ENCODE measurements around the gene GYS2.
A peak's percentile ranks its signal among the peaks of the same experiment; 100 is the strongest.

The GYS2 gene

GRCh38 chr12:21527451-21528180, 77.0 kb downstream of the GYS2 start:
- DNase-seq: peak; percentile 79
- CTCF ChIA-PET: no interaction called here
- Mint-ChIP-seq H3K27me3 (peaks cover 50% of the 10 kb centered on the region), H3K9me3 (no peaks in the 10 kb centered on the region), H3K4me3 (peak overlapping the region; percentile 70), H3K4me1 (peaks cover 6% of the 10 kb centered on the region), H3K27ac (no peak overlapping the region), H3K36me3 (no peaks in the 10 kb centered on the region)

DNA sequence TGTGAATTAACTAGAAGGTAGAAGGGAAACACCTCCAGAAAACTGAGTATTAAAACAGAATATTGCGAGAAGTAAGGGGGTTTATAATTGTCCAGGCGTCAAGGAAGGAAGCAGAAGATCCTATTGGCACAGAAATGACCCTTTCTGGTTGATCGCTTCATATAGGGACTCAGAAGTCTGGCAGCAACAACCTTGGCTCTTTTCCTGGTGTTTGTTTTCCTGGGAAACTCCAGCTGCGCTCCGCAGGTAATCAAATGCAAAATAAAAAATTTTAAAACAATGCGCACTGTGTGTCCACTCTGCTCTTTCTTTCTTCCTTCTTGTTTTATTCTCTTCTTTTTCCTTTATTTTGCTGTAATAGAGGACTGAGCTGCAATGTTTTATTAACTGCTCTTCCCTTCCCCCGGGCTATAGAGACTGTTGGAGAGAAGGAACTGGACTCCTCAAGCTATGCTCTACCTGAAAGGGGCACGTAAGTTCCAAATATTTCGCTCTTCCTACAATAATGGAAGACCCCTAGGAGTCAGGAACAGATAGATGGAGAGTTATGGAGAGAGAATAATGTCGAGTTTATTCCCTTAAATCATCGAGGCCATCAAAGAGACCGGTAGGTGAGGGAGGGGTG, 77.8 kb downstream of the GYS2 start:
- CTCF ChIA-PET: no interaction called here
- Mint-ChIP-seq H3K36me3 (no peaks in the 10 kb centered on the region), H3K9me3 (no peaks in the 10 kb centered on the region), H3K4me1 (peaks cover 6% of the 10 kb centered on the region), H3K27me3 (peaks cover 50% of the 10 kb centered on the region), H3K27ac (no peak overlapping the region), H3K4me3 (peak overlapping the region; percentile 70)
- DNase-seq: no peak

- no peak for DNase-seq
- CTCF ChIA-PET: no interaction called here
- Mint-ChIP-seq H3K27ac (no peak within 1 kb of the TSS), H3K4me3 (peak within 1 kb of the TSS; percentile 70), H3K36me3 (no peaks in the 10 kb centered on the region), H3K9me3 (no peaks in the 10 kb centered on the region), H3K27me3 (peaks cover 44% of the 10 kb centered on the region), H3K4me1 (peaks cover 6% of the 10 kb centered on the region)
These were observed 78.6 kb downstream of the GYS2 start, which contains the start of gene SPX for GRCh38 chr12:21526053-21526452. SPX (plus strand) TSS chr12:21526296; CDS start chr12:21526473, 177 bp downstream.

DNA sequence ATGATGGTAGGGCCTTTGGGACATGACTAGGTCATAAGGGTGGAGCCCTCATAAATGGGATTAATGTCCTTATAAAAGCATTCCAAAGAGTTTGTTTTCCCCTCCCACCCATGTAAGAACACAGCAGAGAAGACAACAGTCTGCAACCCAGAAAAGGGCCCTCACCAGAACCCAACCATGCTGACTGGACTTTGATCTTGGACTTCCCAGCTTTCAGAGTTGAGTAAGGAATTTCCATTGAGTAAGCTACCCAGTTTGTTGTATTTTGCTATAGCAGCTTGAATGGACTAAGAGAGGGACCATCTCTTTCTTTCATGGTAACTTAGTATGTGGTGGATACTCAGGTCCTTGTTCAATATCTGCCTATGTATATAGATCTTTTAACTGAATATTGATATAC, 81.5 kb downstream of the GYS2 start:
- peaks cover 4% of the 10 kb centered on the region for H3K4me1 Mint-ChIP-seq
- H3K36me3 Mint-ChIP-seq: peaks cover 8% of the 10 kb centered on the region
- CTCF ChIA-PET: no interaction called here
- peaks cover 30% of the 10 kb centered on the region for H3K27me3 Mint-ChIP-seq
- DNase-seq: no peak
- H3K9me3 Mint-ChIP-seq: no peaks in the 10 kb centered on the region
- no peak overlapping the region for H3K4me3 Mint-ChIP-seq
- H3K27ac Mint-ChIP-seq: no peak overlapping the region

DNA sequence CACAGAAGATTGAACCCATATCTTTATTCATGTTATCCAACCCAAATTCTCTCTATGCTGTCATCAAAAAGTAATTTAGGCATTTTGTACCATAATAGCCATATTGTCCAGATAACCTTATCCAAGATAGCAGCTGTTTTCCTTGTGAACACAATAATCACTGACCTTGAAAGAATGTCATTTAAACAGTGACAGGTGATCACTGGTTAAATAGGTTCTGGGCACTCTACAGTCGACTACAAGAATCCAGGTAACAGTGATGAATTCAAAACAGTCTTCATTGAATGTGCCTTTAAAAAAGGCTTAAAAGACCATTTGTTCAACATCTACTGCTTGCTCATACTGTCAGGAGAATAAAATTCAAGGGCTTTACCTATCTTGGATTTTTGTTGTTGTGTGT, 83.1 kb downstream of the GYS2 start:
- CTCF ChIA-PET: no interaction called here
- no peaks in the 10 kb centered on the region for H3K4me1 Mint-ChIP-seq

GRCh38 chr12:21518451-21518850, 86.2 kb downstream of the GYS2 start:
- DNase-seq: no peak
- no peak overlapping the region for H3K4me3 Mint-ChIP-seq
- no peak overlapping the region for H3K27ac Mint-ChIP-seq
- no peaks in the 10 kb centered on the region for H3K4me1 Mint-ChIP-seq
- CTCF ChIA-PET: no interaction called here
- no peaks in the 10 kb centered on the region for H3K9me3 Mint-ChIP-seq
- H3K36me3 Mint-ChIP-seq: peaks cover 33% of the 10 kb centered on the region
- H3K27me3 Mint-ChIP-seq: no peaks in the 10 kb centered on the region

More for the DNA sequence above, 83.1 kb downstream of the GYS2 start:
- H3K27me3 Mint-ChIP-seq: peaks cover 13% of the 10 kb centered on the region
- no peak for DNase-seq
- H3K36me3 Mint-ChIP-seq: peaks cover 14% of the 10 kb centered on the region
- no peaks in the 10 kb centered on the region for H3K9me3 Mint-ChIP-seq
- no peak overlapping the region for H3K27ac Mint-ChIP-seq
- no peak overlapping the region for H3K4me3 Mint-ChIP-seq

DNA sequence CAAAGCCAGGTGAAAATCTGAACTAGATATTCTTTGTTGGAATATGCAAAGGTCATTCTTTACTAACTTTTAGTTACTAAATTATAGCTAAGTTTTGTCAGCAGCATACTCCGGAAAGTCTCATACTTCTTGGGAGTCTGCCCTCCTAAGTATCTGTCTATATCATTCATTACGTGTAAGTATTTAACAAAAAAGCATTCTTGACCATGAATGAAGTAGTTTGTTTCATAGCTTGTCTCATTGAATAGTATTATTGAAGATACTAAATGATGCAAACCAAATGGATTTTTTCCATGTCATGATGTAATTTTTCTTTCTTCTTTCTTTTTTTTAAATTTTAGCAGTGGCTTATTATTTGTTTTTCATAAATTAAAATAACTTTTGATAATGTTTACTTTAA, 88.4 kb downstream of the GYS2 start:
- no peak for DNase-seq
- Mint-ChIP-seq H3K36me3 (peaks cover 51% of the 10 kb centered on the region), H3K4me3 (no peak overlapping the region), H3K9me3 (no peaks in the 10 kb centered on the region), H3K4me1 (peaks cover 2% of the 10 kb centered on the region), H3K27me3 (no peaks in the 10 kb centered on the region), H3K27ac (no peak overlapping the region)
- CTCF ChIA-PET: interaction anchor here (1.7 kb wide), 1 partner anchor 15 kb away, joined by 3 read pairs; the partner anchor contains the start of genes GOLT1B and RECQL

GRCh38 chr12:21509768-21510167, 94.9 kb downstream of the GYS2 start:
- peaks cover 39% of the 10 kb centered on the region for H3K4me1 Mint-ChIP-seq
- H3K9me3 Mint-ChIP-seq: no peaks in the 10 kb centered on the region
- H3K27me3 Mint-ChIP-seq: no peaks in the 10 kb centered on the region
- DNase-seq: peak; percentile 57
- peak overlapping the region; percentile 92 for H3K27ac Mint-ChIP-seq
- peak overlapping the region; percentile 63 for H3K4me3 Mint-ChIP-seq
- CTCF ChIA-PET: interaction anchor here (0.6 to 0.7 kb wide), 2 partner anchors 23 to 554 kb away, joined by 3 read pairs; no protein-coding TSS in a partner anchor
- peaks cover 56% of the 10 kb centered on the region for H3K36me3 Mint-ChIP-seq

- H3K27me3 Mint-ChIP-seq: no peaks in the 10 kb centered on the region
- H3K36me3 Mint-ChIP-seq: peaks cover 45% of the 10 kb centered on the region
- H3K9me3 Mint-ChIP-seq: no peaks in the 10 kb centered on the region
- no peak for DNase-seq
- H3K4me3 Mint-ChIP-seq: no peak overlapping the region
- no peak overlapping the region for H3K27ac Mint-ChIP-seq
- H3K4me1 Mint-ChIP-seq: peaks cover 58% of the 10 kb centered on the region
- CTCF ChIA-PET: no interaction called here
These were observed 96.8 kb downstream of the GYS2 start for GRCh38 chr12:21507849-21508248.

GRCh38 chr12:21505888-21506287, 98.8 kb downstream of the GYS2 start:
- Mint-ChIP-seq H3K9me3 (no peaks in the 10 kb centered on the region), H3K27ac (no peak overlapping the region), H3K36me3 (peaks cover 31% of the 10 kb centered on the region), H3K4me1 (peaks cover 61% of the 10 kb centered on the region), H3K4me3 (no peak overlapping the region), H3K27me3 (no peaks in the 10 kb centered on the region)
- CTCF ChIA-PET: no interaction called here
- no peak for DNase-seq

DNA sequence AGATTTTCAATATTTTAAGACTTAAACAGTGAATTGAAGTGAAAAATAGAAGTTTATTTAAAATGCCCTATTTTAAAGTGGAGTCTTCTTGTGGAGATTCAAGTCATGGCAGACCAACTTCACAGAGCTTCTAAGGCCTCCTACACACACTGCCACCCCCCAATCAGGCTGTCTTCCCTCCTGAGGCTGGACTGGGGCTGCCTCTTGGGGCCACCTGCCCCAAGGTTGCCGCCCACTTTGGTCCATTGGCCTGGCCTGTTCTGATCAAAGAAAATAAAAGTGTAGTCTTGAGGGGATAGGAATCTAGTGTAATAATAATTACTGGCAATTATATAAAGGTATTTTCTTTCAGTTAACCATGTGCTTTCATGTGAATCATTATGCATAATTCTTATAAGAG, 101.8 kb downstream of the GYS2 start:
- Mint-ChIP-seq H3K4me1 (peaks cover 35% of the 10 kb centered on the region), H3K36me3 (peaks cover 23% of the 10 kb centered on the region), H3K27ac (no peak overlapping the region), H3K4me3 (no peak overlapping the region), H3K27me3 (no peaks in the 10 kb centered on the region), H3K9me3 (no peaks in the 10 kb centered on the region)
- DNase-seq: no peak
- CTCF ChIA-PET: no interaction called here

DNA sequence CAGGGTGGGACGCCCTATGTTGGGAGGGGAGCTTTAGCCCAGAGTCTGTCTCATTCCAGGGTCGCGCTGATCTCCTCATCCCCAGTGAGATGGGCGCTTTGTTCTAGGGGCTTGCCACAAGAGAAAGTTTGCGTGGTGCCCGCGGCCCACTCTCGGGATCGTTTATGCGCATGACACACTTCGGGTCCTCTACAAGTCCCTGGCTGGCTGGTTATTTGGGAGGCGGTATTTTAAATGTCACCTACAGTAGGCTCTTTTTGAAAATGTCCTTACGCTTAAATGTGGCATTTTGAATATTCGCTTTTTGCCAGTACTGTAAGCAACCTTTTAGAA, 102.5 kb downstream of the GYS2 start:
- Mint-ChIP-seq H3K27ac (no peak overlapping the region), H3K4me3 (no peak overlapping the region), H3K9me3 (no peaks in the 10 kb centered on the region), H3K4me1 (peaks cover 40% of the 10 kb centered on the region), H3K36me3 (peaks cover 25% of the 10 kb centered on the region), H3K27me3 (no peaks in the 10 kb centered on the region)
- CTCF ChIA-PET: no interaction called here
- DNase-seq: peak; percentile 54

GRCh38 chr12:21501258-21502163, 103.1 kb downstream of the GYS2 start, which contains the start of the genes GOLT1B and RECQL:
GOLT1B (plus strand) TSS chr12:21501789; CDS start chr12:21501924, 135 bp downstream.
RECQL (minus strand) TSS chr12:21501635; CDS start chr12:21499570, 2,065 bp downstream.
- H3K4me1 Mint-ChIP-seq: peaks cover 40% of the 10 kb centered on the region
- H3K27ac Mint-ChIP-seq: no peak within 1 kb of the TSS
- peaks cover 30% of the 10 kb centered on the region for H3K36me3 Mint-ChIP-seq

GRCh38 chr12:21500786-21501257, 103.8 kb downstream of the GYS2 start:
- H3K27me3 Mint-ChIP-seq: no peaks in the 10 kb centered on the region
- no peak overlapping the region for H3K4me3 Mint-ChIP-seq
- no peak for DNase-seq
- H3K27ac Mint-ChIP-seq: no peak overlapping the region
- CTCF ChIA-PET: interaction anchor here (1.3 kb wide), 1 partner anchor 15 kb away, joined by 3 read pairs; no protein-coding TSS in a partner anchor
- H3K36me3 Mint-ChIP-seq: peaks cover 34% of the 10 kb centered on the region
- peaks cover 38% of the 10 kb centered on the region for H3K4me1 Mint-ChIP-seq
- no peaks in the 10 kb centered on the region for H3K9me3 Mint-ChIP-seq

More at GRCh38 chr12:21501258-21502163, 103.1 kb downstream of the GYS2 start, which contains the start of the genes GOLT1B and RECQL:
- H3K27me3 Mint-ChIP-seq: no peaks in the 10 kb centered on the region
- peak; percentile 94 for DNase-seq
- H3K4me3 Mint-ChIP-seq: no peak within 1 kb of the TSS
- H3K9me3 Mint-ChIP-seq: no peaks in the 10 kb centered on the region
- CTCF ChIA-PET: interaction anchor here (1.3 kb wide), 1 partner anchor 14 kb away, joined by 3 read pairs; no protein-coding TSS in a partner anchor

Measured in activated naive CD4-positive, alpha-beta T cell treated with anti-CD3 and anti-CD28 coated beads, Interleukin-2, amount 10 ng/mL, durations not matched to agents 7 days and 5 days (primary cell).